Loucy (cell line): Measurements from ENCODE around the gene C22orf23.
A peak's percentile ranks its signal among the peaks of the same experiment; 100 is the strongest.
"Not testable (repeated sequence)": the region's sequence is repeated elsewhere in the genome, so short reads cannot be mapped to it uniquely, and the experiment has no call there.

ENCODE experiments used
- H2AFZ ChIP-seq: fragments of 200-600 bp; sonication (generic); 2 replicates; pipeline ENCODE4 v1.6.0; 2016; ENCODE audit warnings: antibody characterized with exemption, mild to moderate bottlenecking, low read length, moderate library complexity
- H3F3A ChIP-seq: fragments of 200-600 bp; 2 replicates; pipeline ENCODE4 v1.6.0; 2016; ENCODE audit warnings: antibody characterized with exemption, low read depth, mild to moderate bottlenecking
- H3K27me3 ChIP-seq: fragments of 200-600 bp; sonication (generic); 2 replicates; pipeline ENCODE4 v1.6.1; 2014; ENCODE audit warnings: low read length, mild to moderate bottlenecking; ENCODE audit not compliant: insufficient read depth, poor library complexity, severe bottlenecking
- H3K36me3 ChIP-seq: fragments of 200-600 bp; sonication (generic); 2 replicates; pipeline ENCODE4 v1.6.1; 2016; ENCODE audit warnings: low read length; ENCODE audit not compliant: insufficient read depth
- H3K4me1 ChIP-seq: fragments of 200-600 bp; sonication (generic); 2 replicates; pipeline ENCODE4 v1.5.1; 2014; ENCODE audit warnings: low read length, mild to moderate bottlenecking; ENCODE audit not compliant: insufficient read depth, poor library complexity, severe bottlenecking
- H3K4me2 ChIP-seq: fragments of 200-600 bp; sonication (generic); 2 replicates; pipeline ENCODE4 v1.6.0; 2014; ENCODE audit warnings: antibody characterized with exemption, low read length, low read depth, mild to moderate bottlenecking; ENCODE audit not compliant: poor library complexity, severe bottlenecking
- H3K4me3 ChIP-seq: fragments of 200-600 bp; sonication (generic); 2 replicates; pipeline ENCODE4 v1.5.1; 2014; ENCODE audit warnings: low read length, mild to moderate bottlenecking, mixed read lengths; ENCODE audit not compliant: poor library complexity, severe bottlenecking
- H3K79me2 ChIP-seq: fragments of 200-600 bp; sonication (generic); 2 replicates; pipeline ENCODE4 v1.6.1; 2014; ENCODE audit warnings: low read length; ENCODE audit not compliant: insufficient read depth
- H3K9ac ChIP-seq: fragments of 200-600 bp; sonication (generic); 2 replicates; pipeline ENCODE4 v1.6.0; 2014; ENCODE audit warnings: mild to moderate bottlenecking, low read depth, low read length, moderate library complexity; ENCODE audit not compliant: poor library complexity, severe bottlenecking
- H3K9me2 ChIP-seq: fragments of 200-600 bp; sonication (generic); replicated peaks from 2 replicates; pipeline ENCODE4 v1.6.1; 2016; ENCODE audit warnings: low read depth, low read length, mixed read lengths
- H3K9me3 ChIP-seq: fragments of 200-600 bp; sonication (generic); 2 replicates; pipeline ENCODE4 v1.6.1; 2014; ENCODE audit warnings: mild to moderate bottlenecking, antibody characterized with exemption, low read length, low read depth; ENCODE audit not compliant: insufficient read depth
- H4K20me1 ChIP-seq: fragments of 200-600 bp; sonication (generic); 2 replicates; pipeline ENCODE4 v1.6.0; 2014; ENCODE audit warnings: antibody characterized with exemption, low read length, mild to moderate bottlenecking; ENCODE audit not compliant: insufficient read depth, poor library complexity, severe bottlenecking
- CTCF ChIP-seq: fragments of 200-600 bp; sonication (generic); conservative IDR thresholded peaks from 2 replicates; pipeline ENCODE4 v1.5.1; 2014; ENCODE audit warnings: mild to moderate bottlenecking, antibody characterized with exemption, low read length
- EZH2phosphoT487 ChIP-seq: fragments of 200-600 bp; IDR thresholded peaks from 2 replicates; pipeline ENCODE4 v1.6.1; 2018; ENCODE audit warnings: antibody characterized with exemption, mild to moderate bottlenecking, moderate library complexity, borderline replicate concordance

Gene C22orf23

GRCh38 chr22:37957232-37957631 is 3.8 kb upstream of the C22orf23 start:
- Histone ChIP-seq H3K9ac (no peak overlapping the region), H3K4me3 (no peak overlapping the region), H3K36me3 (peaks cover 30% of the 10 kb centered on the region; the same call in 1 of the 2 replicates), H3F3A (no peaks in the 10 kb centered on the region), H3K4me1 (peaks cover 18% of the 10 kb centered on the region), H2AFZ (no peak overlapping the region), H3K9me3 (no peaks in the 10 kb centered on the region), H3K79me2 (peaks cover 26% of the 10 kb centered on the region), H3K27me3 (no peaks in the 10 kb centered on the region), H3K9me2 (no peaks in the 10 kb centered on the region), H3K4me2 (peak overlapping the region; percentile 21), H4K20me1 (peaks cover 7% of the 10 kb centered on the region)
- TF ChIP-seq EZH2phosphoT487 (no peak), CTCF (no peak)

- Histone ChIP-seq H3K36me3 (peaks cover 18% of the 10 kb centered on the region; the same call in 1 of the 2 replicates), H3K4me1 (peaks cover 18% of the 10 kb centered on the region), H3K79me2 (peaks cover 26% of the 10 kb centered on the region)
- not testable (repeated sequence) for H3K9me3 ChIP-seq, H3K27me3 ChIP-seq, H2AFZ ChIP-seq, H4K20me1 ChIP-seq, H3K4me3 ChIP-seq, H3F3A ChIP-seq, H3K9ac ChIP-seq, H3K9me2 ChIP-seq, H3K4me2 ChIP-seq
These were observed 2.5 kb upstream of the C22orf23 start for GRCh38 chr22:37955825-37956397.

- H3K9me2 ChIP-seq = no peaks in the 10 kb centered on the region
- H3K36me3 ChIP-seq = peaks cover 15% of the 10 kb centered on the region; the same call in 1 of the 2 replicates
- H3K4me3 ChIP-seq = peak overlapping the region; percentile 85
- H3F3A ChIP-seq = no peaks in the 10 kb centered on the region
- H3K27me3 ChIP-seq = no peaks in the 10 kb centered on the region
- peaks cover 18% of the 10 kb centered on the region for H3K4me1 ChIP-seq
- H4K20me1 ChIP-seq = peaks cover 7% of the 10 kb centered on the region
- peaks cover 26% of the 10 kb centered on the region for H3K79me2 ChIP-seq
- no peaks in the 10 kb centered on the region for H3K9me3 ChIP-seq
- TF ChIP-seq EZH2phosphoT487 (no peak), CTCF (no peak)
- no peak overlapping the region for H2AFZ ChIP-seq
- H3K9ac ChIP-seq = peak overlapping the region; percentile 87
- H3K4me2 ChIP-seq = peak overlapping the region; percentile 87
These were observed 1.3 kb upstream of the C22orf23 start for GRCh38 chr22:37954686-37955085.

- Histone ChIP-seq H3K9ac (peak overlapping the region; percentile 87), H3K9me2 (no peaks in the 10 kb centered on the region)
These were observed 352 bp downstream of the C22orf23 start for GRCh38 chr22:37953062-37953436.

GRCh38 chr22:37952629-37953028 is 772 bp downstream of the C22orf23 start:
- H3K9me2 ChIP-seq, H2AFZ ChIP-seq, H3K27me3 ChIP-seq, H3K9me3 ChIP-seq, H3K36me3 ChIP-seq, H3F3A ChIP-seq, H4K20me1 ChIP-seq: not testable (repeated sequence)
- Histone ChIP-seq H3K4me3 (peak overlapping the region; percentile 85), H3K9ac (peak overlapping the region; percentile 87), H3K4me2 (peak overlapping the region; percentile 87), H3K79me2 (peaks cover 26% of the 10 kb centered on the region), H3K4me1 (peaks cover 18% of the 10 kb centered on the region)

More at GRCh38 chr22:37953062-37953436, 352 bp downstream of the C22orf23 start:
- peak overlapping the region; percentile 90 for H2AFZ ChIP-seq
- H3K36me3 ChIP-seq = peaks cover 6% of the 10 kb centered on the region; the same call in 1 of the 2 replicates
- H3F3A ChIP-seq = no peaks in the 10 kb centered on the region
- H3K4me3 ChIP-seq = peak overlapping the region; percentile 85
- no peaks in the 10 kb centered on the region for H3K27me3 ChIP-seq
- peak overlapping the region; percentile 87 for H3K4me2 ChIP-seq
- H3K79me2 ChIP-seq = peaks cover 26% of the 10 kb centered on the region
- no peaks in the 10 kb centered on the region for H3K9me3 ChIP-seq
- peaks cover 7% of the 10 kb centered on the region for H4K20me1 ChIP-seq
- TF ChIP-seq EZH2phosphoT487 = no peak
- TF ChIP-seq CTCF = no peak
- peaks cover 18% of the 10 kb centered on the region for H3K4me1 ChIP-seq
